RWPE2 (cell line): ENCODE results near the gene AQP12A.

Source experiments
- ATAC-seq: fragments of 200-7000 bp; cut with Tn5 transposase; 3 replicates; pipeline ENCODE4 v1.9.1; 2021; ENCODE audit warnings: low read depth
- DNase-seq: peaks from one replicate; pipeline ENCODE4 v3.0.0-alpha.2; 2020; ENCODE audit warnings: low spot score
- H3K27ac ChIP-seq: fragments of 450-650 bp; 2 replicates; pipeline ENCODE4 v1.5.1; 2017; ENCODE audit warnings: mild to moderate bottlenecking; ENCODE audit not compliant: poor library complexity, severe bottlenecking
- H3K27me3 ChIP-seq: fragments of 250-450 bp; sonication (Bioruptor Pico); 2 replicates; pipeline ENCODE4 v1.5.1; 2021; ENCODE audit warnings: mild to moderate bottlenecking, moderate library complexity; ENCODE audit not compliant: insufficient read depth, poor library complexity, severe bottlenecking
- H3K36me3 ChIP-seq: fragments of 250-450 bp; sonication (Bioruptor Pico); 2 replicates; pipeline ENCODE4 v1.5.1; 2020; ENCODE audit warnings: low read depth, mild to moderate bottlenecking, moderate library complexity
- H3K4me1 ChIP-seq: fragments of 250-450 bp; sonication (Bioruptor Pico); 2 replicates; pipeline ENCODE4 v1.5.1; 2021; ENCODE audit warnings: mild to moderate bottlenecking, moderate library complexity; ENCODE audit not compliant: insufficient read depth, poor library complexity, severe bottlenecking
- H3K4me3 ChIP-seq: fragments of 250-450 bp; sonication (Bioruptor Pico); 2 replicates; pipeline ENCODE4 v1.5.1; 2021; ENCODE audit warnings: mild to moderate bottlenecking, moderate library complexity; ENCODE audit not compliant: severe bottlenecking
- H3K9me3 ChIP-seq: fragments of 250-450 bp; sonication (Bioruptor Pico); 2 replicates; pipeline ENCODE4 v1.5.1; 2021; ENCODE audit warnings: mild to moderate bottlenecking, moderate library complexity; ENCODE audit not compliant: severe bottlenecking
- TF ChIP-seq, protein P1 (sequence below): fragments of 450-650 bp; IDR thresholded peaks from one replicate; pipeline ENCODE4 v1.5.1; 2017; ENCODE audit warnings: mild to moderate bottlenecking, moderate library complexity; ENCODE audit not compliant: poor library complexity, severe bottlenecking

The AQP12A gene

DNA sequence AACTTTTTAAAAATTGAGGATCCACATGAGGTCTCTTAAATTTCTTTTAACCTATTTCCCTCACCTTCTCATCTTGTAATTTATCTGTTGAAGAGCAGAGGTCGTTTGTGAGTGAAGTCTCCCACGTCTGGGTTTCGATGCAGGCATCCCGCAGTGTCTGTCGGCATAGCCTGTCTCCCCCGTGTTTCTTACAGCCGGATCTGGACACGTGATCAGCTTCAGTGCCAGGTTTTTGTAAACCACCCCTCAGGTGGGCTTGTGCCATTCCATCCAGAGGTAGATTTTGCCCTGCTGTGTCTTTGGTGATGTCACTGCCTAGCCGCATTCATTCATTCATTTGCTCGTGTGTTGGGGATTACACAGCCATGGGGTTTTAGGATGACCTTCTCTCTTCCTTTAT lies 16.2 kb downstream of the AQP12A start:
- no peak overlapping the region for H3K27ac ChIP-seq
- no peak for DNase-seq
- no peaks in the 10 kb centered on the region for H3K4me1 ChIP-seq
- TF ChIP-seq, protein P1, sequence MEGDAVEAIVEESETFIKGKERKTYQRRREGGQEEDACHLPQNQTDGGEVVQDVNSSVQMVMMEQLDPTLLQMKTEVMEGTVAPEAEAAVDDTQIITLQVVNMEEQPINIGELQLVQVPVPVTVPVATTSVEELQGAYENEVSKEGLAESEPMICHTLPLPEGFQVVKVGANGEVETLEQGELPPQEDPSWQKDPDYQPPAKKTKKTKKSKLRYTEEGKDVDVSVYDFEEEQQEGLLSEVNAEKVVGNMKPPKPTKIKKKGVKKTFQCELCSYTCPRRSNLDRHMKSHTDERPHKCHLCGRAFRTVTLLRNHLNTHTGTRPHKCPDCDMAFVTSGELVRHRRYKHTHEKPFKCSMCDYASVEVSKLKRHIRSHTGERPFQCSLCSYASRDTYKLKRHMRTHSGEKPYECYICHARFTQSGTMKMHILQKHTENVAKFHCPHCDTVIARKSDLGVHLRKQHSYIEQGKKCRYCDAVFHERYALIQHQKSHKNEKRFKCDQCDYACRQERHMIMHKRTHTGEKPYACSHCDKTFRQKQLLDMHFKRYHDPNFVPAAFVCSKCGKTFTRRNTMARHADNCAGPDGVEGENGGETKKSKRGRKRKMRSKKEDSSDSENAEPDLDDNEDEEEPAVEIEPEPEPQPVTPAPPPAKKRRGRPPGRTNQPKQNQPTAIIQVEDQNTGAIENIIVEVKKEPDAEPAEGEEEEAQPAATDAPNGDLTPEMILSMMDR = no peak
- H3K36me3 ChIP-seq = no peaks in the 10 kb centered on the region
- no peak overlapping the region for H3K4me3 ChIP-seq
- peaks cover 49% of the 10 kb centered on the region for H3K27me3 ChIP-seq
- ATAC-seq = no peak
- no peaks in the 10 kb centered on the region for H3K9me3 ChIP-seq

- Histone ChIP-seq H3K4me3 (no peak overlapping the region), H3K36me3 (no peaks in the 10 kb centered on the region), H3K27ac (no peak overlapping the region), H3K27me3 (peaks cover 44% of the 10 kb centered on the region), H3K4me1 (no peaks in the 10 kb centered on the region), H3K9me3 (no peaks in the 10 kb centered on the region)
- DNase-seq = no peak
- no peak for ATAC-seq
- TF ChIP-seq, protein P1 = no peak
Measured at GRCh38 chr2:240708457-240708856, 16.8 kb downstream of the AQP12A start.

DNA sequence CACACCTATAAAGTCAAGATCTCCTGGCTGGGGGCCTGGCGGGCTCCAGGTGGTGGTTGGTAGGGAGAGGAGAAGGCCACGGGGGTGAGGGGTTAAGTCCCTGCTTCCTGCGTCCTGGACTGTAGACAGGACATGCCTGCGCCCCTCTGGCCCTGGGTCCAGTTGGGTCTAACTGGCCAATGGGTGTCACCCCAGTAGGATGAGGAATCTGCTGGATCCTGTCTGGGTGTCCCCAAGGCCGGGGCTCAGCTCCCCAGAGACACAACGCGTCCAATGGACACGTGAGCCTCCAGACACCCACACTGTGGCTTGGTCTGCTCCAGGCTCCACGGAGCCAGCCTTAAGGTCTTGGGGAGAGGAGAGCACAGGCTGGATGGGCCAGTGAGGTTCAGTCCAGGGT lies 19.6 kb downstream of the AQP12A start:
- Histone ChIP-seq H3K36me3 (no peaks in the 10 kb centered on the region), H3K4me3 (no peak overlapping the region), H3K4me1 (no peaks in the 10 kb centered on the region), H3K27me3 (peaks cover 31% of the 10 kb centered on the region), H3K9me3 (no peaks in the 10 kb centered on the region), H3K27ac (no peak overlapping the region)
- DNase-seq (no peak), ATAC-seq (no peak)
- TF ChIP-seq, protein P1 = no peak

DNA sequence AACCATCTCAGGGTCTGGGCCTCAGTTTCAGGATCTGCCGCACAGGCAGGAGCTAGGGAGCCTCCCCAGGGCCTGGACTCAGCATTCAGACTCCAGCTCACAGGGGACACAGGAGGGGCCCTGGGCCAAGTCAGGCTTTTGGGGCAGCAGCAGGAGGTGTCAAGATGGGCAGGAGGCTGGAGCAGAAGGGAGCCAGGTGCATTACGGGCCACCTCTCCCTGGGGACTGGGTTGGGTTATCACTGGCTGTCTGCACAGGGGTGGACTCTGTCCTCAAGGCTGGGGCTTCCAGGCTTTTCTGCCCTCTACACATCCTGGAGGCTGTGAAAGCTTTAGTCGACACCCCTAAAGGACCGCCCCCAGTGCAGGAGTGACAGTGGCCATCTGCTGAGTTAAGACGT lies 20.0 kb downstream of the AQP12A start:
- Histone ChIP-seq H3K9me3 (no peaks in the 10 kb centered on the region), H3K4me3 (no peak overlapping the region), H3K36me3 (no peaks in the 10 kb centered on the region), H3K27ac (no peak overlapping the region), H3K4me1 (no peaks in the 10 kb centered on the region), H3K27me3 (peaks cover 27% of the 10 kb centered on the region)
- DNase-seq = no peak
- TF ChIP-seq, protein P1 = no peak
- ATAC-seq = no peak

DNA sequence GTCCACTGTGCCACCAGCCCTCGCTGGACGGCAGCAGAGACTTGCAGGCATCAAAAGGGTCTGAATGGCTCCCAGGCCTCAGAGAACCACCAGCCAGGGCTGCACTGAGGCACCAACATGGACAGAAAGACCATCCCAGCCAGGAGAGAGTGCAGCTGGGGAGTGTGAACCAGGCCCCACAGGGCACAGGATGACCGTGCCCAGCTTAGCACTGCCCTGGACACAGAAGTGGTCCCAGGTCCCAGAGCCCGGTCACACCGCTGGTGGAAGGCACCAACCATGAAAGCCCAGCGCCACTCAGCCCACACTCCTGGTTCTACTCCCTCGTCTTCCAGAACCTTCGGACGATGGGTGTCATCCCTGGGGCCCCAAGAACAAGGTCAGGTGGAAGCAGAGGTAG lies 20.5 kb downstream of the AQP12A start:
- Histone ChIP-seq H3K27ac (no peak overlapping the region), H3K4me1 (no peaks in the 10 kb centered on the region), H3K36me3 (no peaks in the 10 kb centered on the region), H3K4me3 (no peak overlapping the region), H3K27me3 (peaks cover 23% of the 10 kb centered on the region), H3K9me3 (no peaks in the 10 kb centered on the region)
- DNase-seq = no peak
- ATAC-seq = no peak
- TF ChIP-seq, protein P1 = no peak
